Measurements from ENCODE around the gene GRM8. TPM values are rescaled to one million over a fixed set of nuclear protein-coding genes. Genes with fewer than 3 reads are reported as not detected.

GRM8 gene
- total RNA-seq, 1 experiment from 2014 or later, result not detected

- no peak for DNase-seq
- no peaks in the 10 kb centered on the region for H3K9me3 ChIP-seq
- H3K4me1 ChIP-seq, result no peaks in the 10 kb centered on the region
- peaks cover 5% of the 10 kb centered on the region for H3K4me1 Mint-ChIP-seq (ENCODE audit: low read depth, unreplicated experiment)
- H3K4me3 Mint-ChIP-seq (ENCODE audit: unreplicated experiment), result no peak overlapping the region
- BruUV-seq (replicated peaks), result no TSS peak
- H3K27me3 Mint-ChIP-seq (ENCODE audit: insufficient read depth, unreplicated experiment), result peaks cover 2% of the 10 kb centered on the region
- intact Hi-C loops (cut with micrococcal nuclease; ENCODE audit: unreplicated experiment), result loop anchor here (10.0 kb wide), 2 partner anchors 353 to 543 kb away; no protein-coding TSS in a partner anchor
- no peaks in the 10 kb centered on the region for H3K36me3 ChIP-seq (ENCODE audit: control insufficient read depth, insufficient read depth, low read length)
- H3K4me3 ChIP-seq (ENCODE audit: low read depth, low read length), result no peak overlapping the region
- ChIA-PET POLR2A (no interaction called here), CTCF (no interaction called here)
- no peak overlapping the region for H3K27ac Mint-ChIP-seq (ENCODE audit: unreplicated experiment)
- TF ChIP-seq, protein P1, sequence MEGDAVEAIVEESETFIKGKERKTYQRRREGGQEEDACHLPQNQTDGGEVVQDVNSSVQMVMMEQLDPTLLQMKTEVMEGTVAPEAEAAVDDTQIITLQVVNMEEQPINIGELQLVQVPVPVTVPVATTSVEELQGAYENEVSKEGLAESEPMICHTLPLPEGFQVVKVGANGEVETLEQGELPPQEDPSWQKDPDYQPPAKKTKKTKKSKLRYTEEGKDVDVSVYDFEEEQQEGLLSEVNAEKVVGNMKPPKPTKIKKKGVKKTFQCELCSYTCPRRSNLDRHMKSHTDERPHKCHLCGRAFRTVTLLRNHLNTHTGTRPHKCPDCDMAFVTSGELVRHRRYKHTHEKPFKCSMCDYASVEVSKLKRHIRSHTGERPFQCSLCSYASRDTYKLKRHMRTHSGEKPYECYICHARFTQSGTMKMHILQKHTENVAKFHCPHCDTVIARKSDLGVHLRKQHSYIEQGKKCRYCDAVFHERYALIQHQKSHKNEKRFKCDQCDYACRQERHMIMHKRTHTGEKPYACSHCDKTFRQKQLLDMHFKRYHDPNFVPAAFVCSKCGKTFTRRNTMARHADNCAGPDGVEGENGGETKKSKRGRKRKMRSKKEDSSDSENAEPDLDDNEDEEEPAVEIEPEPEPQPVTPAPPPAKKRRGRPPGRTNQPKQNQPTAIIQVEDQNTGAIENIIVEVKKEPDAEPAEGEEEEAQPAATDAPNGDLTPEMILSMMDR (IDR thresholded peaks at IDR 0.05; ENCODE audit: insufficient read depth in 1 of 2, low read depth in 1 of 2, low read length in 1 of 2, severe bottlenecking in 1 of 2, unreplicated experiment in 1 of 2), result no peak
- H3K36me3 Mint-ChIP-seq (ENCODE audit: insufficient read depth, unreplicated experiment), result no peaks in the 10 kb centered on the region
- H3K27me3 ChIP-seq (replicated peaks; ENCODE audit: control insufficient read depth, insufficient read depth, low read length), result no peaks in the 10 kb centered on the region
- no peaks in the 10 kb centered on the region for H3K9me3 Mint-ChIP-seq (ENCODE audit: unreplicated experiment)
Observed at GRCh38 chr7:126801733-126802132, 451.0 kb downstream of the GRM8 start.

GRCh38 chr7:126799541-126799940, 453.2 kb downstream of the GRM8 start:
- TF ChIP-seq, protein P1 (IDR thresholded peaks at IDR 0.05; ENCODE audit: insufficient read depth in 1 of 2, low read depth in 1 of 2, low read length in 1 of 2, severe bottlenecking in 1 of 2, unreplicated experiment in 1 of 2), result no peak
- ChIA-PET CTCF (no interaction called here), POLR2A (no interaction called here)
- no peak overlapping the region for H3K27ac Mint-ChIP-seq (ENCODE audit: unreplicated experiment)
- no peak overlapping the region for H3K4me3 ChIP-seq (ENCODE audit: low read depth, low read length)
- H3K36me3 ChIP-seq (ENCODE audit: control insufficient read depth, insufficient read depth, low read length), result no peaks in the 10 kb centered on the region
- intact Hi-C loops (cut with micrococcal nuclease; ENCODE audit: unreplicated experiment), result no loop called here
- H3K27me3 ChIP-seq (replicated peaks; ENCODE audit: control insufficient read depth, insufficient read depth, low read length), result no peaks in the 10 kb centered on the region
- no peak for DNase-seq
- no TSS peak for BruUV-seq (replicated peaks)
- H3K36me3 Mint-ChIP-seq (ENCODE audit: insufficient read depth, unreplicated experiment), result no peaks in the 10 kb centered on the region
- no peaks in the 10 kb centered on the region for H3K9me3 ChIP-seq
- H3K4me3 Mint-ChIP-seq (ENCODE audit: unreplicated experiment), result no peak overlapping the region
- H3K9me3 Mint-ChIP-seq (ENCODE audit: unreplicated experiment), result no peaks in the 10 kb centered on the region
- no peaks in the 10 kb centered on the region for H3K4me1 ChIP-seq
- H3K4me1 Mint-ChIP-seq (ENCODE audit: low read depth, unreplicated experiment), result peaks cover 5% of the 10 kb centered on the region
- peaks cover 5% of the 10 kb centered on the region for H3K27me3 Mint-ChIP-seq (ENCODE audit: insufficient read depth, unreplicated experiment)

DNA sequence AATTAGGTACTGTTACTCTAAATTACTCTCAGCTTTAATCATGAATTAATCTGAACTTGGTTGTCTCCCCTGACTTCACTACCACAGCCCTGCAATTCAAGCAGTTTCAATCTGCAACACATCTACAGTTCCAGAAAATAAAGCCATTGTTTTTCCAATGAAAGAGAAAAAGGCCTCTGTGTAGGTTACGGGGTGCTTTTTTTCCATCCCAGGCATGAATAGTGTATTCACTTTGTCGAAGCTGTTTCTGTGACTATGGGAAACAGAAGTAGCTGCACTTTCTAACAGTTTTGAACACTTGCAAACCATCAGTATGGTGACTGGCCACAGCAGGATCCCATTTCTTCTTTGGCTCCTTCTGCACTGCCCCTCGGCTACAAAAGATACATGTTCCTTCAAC, 460.2 kb downstream of the GRM8 start:
- Histone ChIP-seq H3K4me3 (ENCODE audit: low read depth, low read length) (no peak overlapping the region), H3K9me3 (no peaks in the 10 kb centered on the region), H3K27me3 (replicated peaks; ENCODE audit: control insufficient read depth, insufficient read depth, low read length) (no peaks in the 10 kb centered on the region), H3K36me3 (ENCODE audit: control insufficient read depth, insufficient read depth, low read length) (no peaks in the 10 kb centered on the region), H3K4me1 (no peaks in the 10 kb centered on the region)
- Mint-ChIP-seq H3K4me1 (ENCODE audit: low read depth, unreplicated experiment) (no peaks in the 10 kb centered on the region), H3K27ac (ENCODE audit: unreplicated experiment) (no peak overlapping the region), H3K9me3 (ENCODE audit: unreplicated experiment) (no peaks in the 10 kb centered on the region), H3K27me3 (ENCODE audit: insufficient read depth, unreplicated experiment) (peaks cover 6% of the 10 kb centered on the region), H3K36me3 (ENCODE audit: insufficient read depth, unreplicated experiment) (no peaks in the 10 kb centered on the region), H3K4me3 (ENCODE audit: unreplicated experiment) (no peak overlapping the region)
- ChIA-PET POLR2A (no interaction called here), CTCF (no interaction called here)
- DNase-seq, result no peak
- TF ChIP-seq, protein P1 (IDR thresholded peaks at IDR 0.05; ENCODE audit: insufficient read depth in 1 of 2, low read depth in 1 of 2, low read length in 1 of 2, severe bottlenecking in 1 of 2, unreplicated experiment in 1 of 2), result no peak
- BruUV-seq (replicated peaks), result no TSS peak
- intact Hi-C loops (cut with micrococcal nuclease; ENCODE audit: unreplicated experiment), result no loop called here

All from Caco-2 (cell line).